Activated T-cell treated with anti-CD3 and anti-CD28 coated beads, Interleukin-2, amount 50 U/mL, for 72 hours (primary cell): ENCODE results near the gene ZNF382. TPM values are rescaled to one million over a fixed set of nuclear protein-coding genes. Genes with fewer than 3 reads are reported as not detected.
"Not testable (repeated sequence)": the region's sequence is repeated elsewhere in the genome, so short reads cannot be mapped to it uniquely, and the experiment has no call there.

Source experiments
- ATAC-seq, 2 donors: fragments of 150-1000 bp; cut with Tn5 transposase; replicated peaks in 1 of 2; 2 replicates each; pipeline ENCODE4 v1.10.0; 2021; ENCODE audit warnings: moderate library complexity in 2 of 2, mild to moderate bottlenecking in 1 of 2
- DNase-seq, 2 donors: peaks; one replicate each; pipeline ENCODE4 v3.0.0; 2021 to 2022; ENCODE audit warnings: mixed read lengths in 1 of 2
- H3K27ac Mint-ChIP-seq: one replicate; pipeline ENCODE4 v1.8.0; 2022; ENCODE audit warnings: mild to moderate bottlenecking, moderate library complexity, mixed read lengths
- H3K27me3 Mint-ChIP-seq: one replicate; pipeline ENCODE4 v1.8.0; 2022; ENCODE audit warnings: low read depth, mixed read lengths
- H3K36me3 Mint-ChIP-seq, 2 donors: one replicate each; pipeline ENCODE4 v1.8.0; 2022; ENCODE audit warnings: mixed read lengths in 2 of 2, mild to moderate bottlenecking in 1 of 2; ENCODE audit not compliant: insufficient read depth in 2 of 2
- H3K4me1 Mint-ChIP-seq: one replicate; pipeline ENCODE4 v1.8.0; 2022; ENCODE audit warnings: low read depth, mixed read lengths
- H3K4me3 Mint-ChIP-seq, 2 donors: one replicate each; pipeline ENCODE4 v1.8.0; 2022; ENCODE audit warnings: mild to moderate bottlenecking in 2 of 2, mixed read lengths in 2 of 2, moderate library complexity in 2 of 2
- H3K9me3 Mint-ChIP-seq, 2 donors: one replicate each; pipeline ENCODE4 v1.8.0; 2022; ENCODE audit warnings: mixed read lengths in 2 of 2
- total RNA-seq, 2 donors: library from RNA; stranded (reverse); gene quantifications; one replicate each; pipeline ENCODE4 v1.2.3, GENCODE V29; 2022

ZNF382 gene
- total RNA-seq = 10 to 100 TPM; 23.1 to 25.0 TPM

DNA sequence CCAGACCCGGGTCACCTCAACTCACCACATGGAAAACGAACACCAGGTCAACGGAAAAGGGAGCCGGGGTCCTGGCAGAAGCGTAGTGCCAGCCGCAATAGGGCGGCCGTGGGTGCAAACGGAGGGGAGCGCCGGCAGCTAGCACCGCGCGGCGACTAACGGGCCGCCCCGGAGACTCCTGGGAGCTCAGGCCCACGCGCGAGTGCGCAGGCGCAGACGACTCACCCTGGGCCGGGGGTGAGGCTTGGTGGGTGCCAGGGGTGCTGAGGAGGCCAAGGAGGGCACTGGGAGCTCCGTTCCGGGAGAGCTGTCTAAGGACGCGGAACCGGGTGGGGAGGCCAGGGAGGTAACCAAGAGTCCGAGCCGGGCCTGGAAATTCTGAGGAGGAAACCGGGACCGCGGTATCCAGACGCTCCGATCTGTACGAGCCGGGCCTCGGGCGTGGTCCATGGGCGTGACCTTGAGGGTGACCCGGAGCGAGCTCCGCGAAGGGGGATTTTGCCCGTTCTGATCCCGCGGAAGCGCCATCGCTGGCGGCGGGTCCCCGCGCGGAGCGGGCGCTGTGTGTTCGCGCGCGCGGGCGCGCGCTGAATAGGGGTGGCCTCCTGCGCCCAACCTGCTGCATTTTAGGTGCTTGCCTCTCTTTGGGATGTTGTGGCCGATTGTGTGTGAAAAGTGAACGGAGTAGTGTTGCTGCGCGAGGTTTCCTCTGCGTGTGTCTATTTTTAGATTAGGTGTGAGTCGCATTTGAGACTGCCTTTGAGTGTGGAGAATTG, at the start of gene ZNF382:
TSS of gene ZNF382 (plus strand) at position 213 of the 776 bp plus-strand sequence. CDS start 4,602 bp downstream, outside the sequence.
- Mint-ChIP-seq H3K4me3 (peak within 1 kb of the TSS; percentile 84 to 91), H3K27me3 (no peaks in the 10 kb centered on the region), H3K36me3 (peaks cover 28 to 45% of the 10 kb centered on the region in 2 donors), H3K4me1 (peaks cover 25% of the 10 kb centered on the region), H3K27ac (peak within 1 kb of the TSS; percentile 79), H3K9me3 (peaks cover 10 to 21% of the 10 kb centered on the region in 2 donors)
- ATAC-seq = peak; percentile 85
- peak; percentile 91 to 92 for DNase-seq

DNA sequence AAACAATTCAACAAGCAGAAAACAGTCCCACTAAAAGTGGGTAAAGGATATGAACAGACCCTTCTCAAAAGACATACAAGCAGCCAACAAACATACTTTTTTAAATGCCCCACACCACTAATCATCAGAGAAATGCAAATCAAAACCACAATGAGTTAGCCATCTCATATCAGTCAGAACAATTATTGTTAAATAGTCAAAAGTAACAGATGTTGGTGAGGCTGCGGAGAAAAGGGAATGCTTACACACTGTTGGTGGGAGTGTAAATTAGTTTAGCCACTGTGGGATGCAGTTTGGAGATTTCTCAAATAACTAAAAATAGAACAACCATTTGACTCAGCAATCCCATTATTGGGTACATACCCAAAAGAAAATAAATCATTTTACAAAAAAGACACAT, 40.7 kb upstream of the ZNF382 start:
- ATAC-seq = no peak
- no peak for DNase-seq
- H3K36me3 Mint-ChIP-seq = peaks cover 55 to 88% of the 10 kb centered on the region in 2 donors
- peaks cover 11 to 23% of the 10 kb centered on the region in 2 donors for H3K9me3 Mint-ChIP-seq
- H3K27me3 Mint-ChIP-seq = no peaks in the 10 kb centered on the region
- no peak overlapping the region for H3K27ac Mint-ChIP-seq
- no peaks in the 10 kb centered on the region for H3K4me1 Mint-ChIP-seq
- no peak overlapping the region for H3K4me3 Mint-ChIP-seq

DNA sequence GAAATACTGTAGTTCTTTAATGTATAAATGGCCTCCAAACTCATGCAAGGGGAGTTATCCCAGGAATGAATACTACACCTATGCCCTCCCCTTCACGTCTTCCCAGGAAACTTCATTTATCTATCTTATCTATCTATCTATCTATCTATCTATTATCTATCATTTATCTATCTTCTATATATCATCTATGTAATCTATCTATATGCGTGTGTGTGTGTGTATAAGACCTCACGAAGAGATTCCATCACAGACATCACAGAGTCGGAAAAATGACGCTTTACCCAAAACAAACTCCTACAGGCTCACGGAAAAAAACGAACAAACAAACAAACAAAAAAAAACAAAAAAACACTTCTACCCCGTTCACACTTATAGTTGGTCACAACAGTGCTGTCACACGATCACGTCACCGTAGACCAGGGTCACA, 32.5 kb upstream of the ZNF382 start:
- H3K4me3 Mint-ChIP-seq = peak overlapping the region; percentile 88 to 100
- ATAC-seq = no peak
- peak overlapping the region; percentile 79 for H3K27ac Mint-ChIP-seq
- peaks cover 29% of the 10 kb centered on the region for H3K4me1 Mint-ChIP-seq
- peaks cover 6 to 11% of the 10 kb centered on the region in 2 donors for H3K9me3 Mint-ChIP-seq
- H3K36me3 Mint-ChIP-seq = peaks cover 34 to 74% of the 10 kb centered on the region in 2 donors
- DNase-seq = no peak
- no peaks in the 10 kb centered on the region for H3K27me3 Mint-ChIP-seq

DNA sequence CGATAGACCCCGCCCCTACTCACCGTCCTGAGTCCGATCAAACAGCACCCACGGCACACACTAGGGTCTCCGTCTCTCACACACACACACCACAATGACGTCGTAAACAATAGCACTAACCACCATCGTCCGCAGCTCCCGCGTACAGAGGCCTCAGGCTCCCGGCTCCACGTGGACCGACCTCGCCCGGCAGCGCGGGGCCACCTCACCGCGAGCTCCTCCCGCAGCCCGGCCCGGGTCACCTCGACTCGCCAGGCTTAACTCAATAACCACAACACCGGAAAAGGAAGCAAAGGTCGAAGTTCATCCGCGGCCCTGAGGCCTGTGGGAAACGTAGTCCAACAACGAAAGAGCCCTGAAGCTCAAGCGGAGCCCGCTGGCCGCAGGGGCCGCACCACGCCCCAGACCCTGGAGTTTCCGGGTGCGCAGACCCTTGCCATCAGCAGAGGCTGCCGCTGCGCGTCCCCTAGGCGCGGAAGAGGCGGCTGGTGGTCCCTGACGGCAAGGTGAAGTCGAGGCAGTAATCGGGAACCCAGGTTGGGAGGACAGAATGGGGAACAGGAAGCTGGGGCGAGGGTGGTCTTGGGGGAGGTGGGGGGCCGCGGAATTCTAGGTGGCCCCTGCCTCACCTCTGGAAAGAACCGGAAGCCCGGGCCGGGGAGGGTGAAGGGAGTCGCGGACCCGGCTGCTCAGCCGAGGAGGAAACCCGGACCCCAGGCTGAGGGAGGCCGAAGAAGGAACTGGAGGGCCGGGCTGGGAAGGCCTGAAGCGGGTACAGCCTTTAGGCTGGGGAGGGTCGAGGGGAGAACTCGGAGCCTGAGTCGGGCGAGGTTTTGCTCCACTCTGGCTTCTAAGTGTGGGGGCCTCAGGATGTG, 31.9 kb upstream of the ZNF382 start, which contains the start of gene ZNF529:
TSS of gene ZNF529 (minus strand) at position 273 of the 875 bp plus-strand sequence. CDS start 946 bp downstream, outside the sequence.
- Mint-ChIP-seq H3K4me3 (peak within 1 kb of the TSS; percentile 88 to 100), H3K9me3 (peaks cover 3 to 6% of the 10 kb centered on the region in 2 donors), H3K36me3 (peaks cover 29 to 68% of the 10 kb centered on the region in 2 donors), H3K4me1 (peaks cover 29% of the 10 kb centered on the region), H3K27ac (peak within 1 kb of the TSS; percentile 79), H3K27me3 (no peaks in the 10 kb centered on the region)
- peak; percentile 94 to 95 for ATAC-seq
- DNase-seq = peak; percentile 89 to 91

DNA sequence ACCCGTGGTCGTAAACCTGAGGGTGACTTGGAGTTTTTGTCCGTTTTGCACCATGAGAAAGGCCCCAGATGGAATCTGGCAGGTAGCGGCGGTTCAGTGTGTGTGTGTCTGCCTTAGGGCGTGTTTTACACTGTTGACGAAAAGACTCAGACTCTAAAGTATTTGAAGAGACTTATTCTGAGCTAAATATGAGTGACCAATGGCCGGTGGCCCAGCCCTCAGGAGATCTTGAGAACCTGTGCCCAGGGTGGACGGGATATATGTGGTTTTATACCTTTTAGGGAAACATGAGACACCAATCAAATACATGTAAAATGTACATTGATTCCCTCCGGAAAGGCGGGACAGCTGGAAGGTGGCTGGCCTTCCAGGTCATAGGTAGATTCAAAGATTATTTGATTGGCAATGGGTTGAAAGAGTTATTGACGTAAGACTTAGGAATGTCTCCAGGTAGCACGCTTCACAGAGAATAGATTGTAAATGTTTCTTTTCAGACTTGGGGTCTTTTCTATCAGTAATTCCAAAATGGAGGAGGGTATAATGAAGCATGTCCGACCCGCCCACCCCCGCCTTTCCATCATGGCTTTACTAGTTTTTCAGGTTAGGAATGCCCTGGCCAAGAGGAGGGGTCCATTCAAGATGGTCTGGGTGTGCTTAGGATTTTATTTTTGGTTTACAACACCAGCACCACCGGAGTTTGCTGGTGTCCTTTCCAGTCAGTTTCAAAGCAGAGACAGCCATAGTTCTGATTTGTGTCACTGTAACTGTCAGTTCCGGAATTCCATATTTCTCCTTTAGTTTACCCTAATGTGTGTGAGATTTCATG, 31.0 kb upstream of the ZNF382 start:
- Mint-ChIP-seq H3K9me3 (peaks cover 4 to 6% of the 10 kb centered on the region in 2 donors), H3K4me3 (peak overlapping the region; percentile 88 to 100), H3K4me1 (peaks cover 29% of the 10 kb centered on the region), H3K27me3 (no peaks in the 10 kb centered on the region), H3K36me3 (peaks cover 26 to 65% of the 10 kb centered on the region in 2 donors), H3K27ac (peak overlapping the region; percentile 79)
- DNase-seq (no peak), ATAC-seq (peak in 1 of 2 donors; percentile 0)

DNA sequence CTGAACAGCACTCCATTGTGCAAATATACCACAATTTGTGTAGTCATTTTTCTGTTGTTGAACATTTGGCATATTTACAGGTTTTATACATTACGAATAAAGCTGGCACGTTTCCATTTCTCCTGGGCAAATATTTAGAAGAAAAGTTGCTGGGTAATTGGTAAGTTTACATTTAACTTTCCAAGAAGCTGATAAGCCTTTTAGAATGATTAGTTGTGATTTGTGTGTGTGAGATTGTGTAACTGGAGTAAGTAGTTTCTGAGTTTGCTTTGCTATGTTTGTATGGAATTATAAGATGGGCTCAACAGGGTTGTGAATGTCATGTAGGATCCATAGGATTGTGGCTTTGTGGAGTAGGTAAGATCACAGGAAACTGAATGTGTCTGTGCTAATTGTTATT, 30.4 kb upstream of the ZNF382 start:
- peaks cover 29% of the 10 kb centered on the region for H3K4me1 Mint-ChIP-seq
- no peak for DNase-seq
- H3K27me3 Mint-ChIP-seq = no peaks in the 10 kb centered on the region
- H3K4me3 Mint-ChIP-seq = peak overlapping the region; percentile 88 to 100
- no peak for ATAC-seq
- peak overlapping the region; percentile 45 for H3K27ac Mint-ChIP-seq
- H3K36me3 Mint-ChIP-seq = peaks cover 28 to 65% of the 10 kb centered on the region in 2 donors
- H3K9me3 Mint-ChIP-seq = peaks cover 5 to 6% of the 10 kb centered on the region in 2 donors

DNA sequence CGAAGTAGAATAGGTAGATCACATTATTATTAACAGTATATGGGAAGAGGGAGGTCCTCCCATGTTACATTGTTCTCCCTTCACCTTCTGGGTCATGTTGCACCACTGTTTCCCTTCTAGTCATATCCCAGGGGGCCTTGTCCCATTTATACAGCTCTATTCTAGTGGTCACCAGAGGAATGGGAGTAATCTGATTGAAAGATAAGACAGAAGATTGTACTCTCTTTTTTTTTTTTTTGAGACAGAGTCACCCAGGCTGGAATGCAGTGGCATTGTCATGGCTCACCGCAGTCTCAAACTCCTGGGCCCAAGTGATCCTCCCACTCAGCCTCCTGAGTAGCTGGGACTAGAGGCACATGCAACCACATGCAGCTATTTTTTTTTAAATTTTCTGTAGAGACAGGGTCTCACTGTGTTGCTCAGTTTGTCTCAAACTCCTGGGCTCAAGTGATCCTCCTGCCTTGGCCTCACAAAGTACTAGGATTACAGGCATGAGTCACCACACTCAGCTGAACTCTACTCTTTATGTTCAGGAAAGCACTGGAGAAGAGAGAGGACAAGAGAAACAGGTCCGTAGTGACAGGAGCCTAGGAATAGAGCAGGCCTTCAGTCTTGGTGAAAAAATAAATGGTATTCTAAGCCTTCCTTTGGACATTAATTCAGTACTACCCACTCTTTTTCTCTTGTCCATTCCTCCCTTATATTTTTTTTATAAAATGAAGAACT, 27.7 kb upstream of the ZNF382 start:
- H3K4me1 Mint-ChIP-seq = peaks cover 19% of the 10 kb centered on the region
- ATAC-seq (no peak), DNase-seq (no peak)
- peaks cover 35 to 66% of the 10 kb centered on the region in 2 donors for H3K36me3 Mint-ChIP-seq
- no peaks in the 10 kb centered on the region for H3K27me3 Mint-ChIP-seq
- H3K27ac Mint-ChIP-seq = no peak overlapping the region
- peaks cover 5 to 10% of the 10 kb centered on the region in 2 donors for H3K9me3 Mint-ChIP-seq
- no peak overlapping the region for H3K4me3 Mint-ChIP-seq

DNA sequence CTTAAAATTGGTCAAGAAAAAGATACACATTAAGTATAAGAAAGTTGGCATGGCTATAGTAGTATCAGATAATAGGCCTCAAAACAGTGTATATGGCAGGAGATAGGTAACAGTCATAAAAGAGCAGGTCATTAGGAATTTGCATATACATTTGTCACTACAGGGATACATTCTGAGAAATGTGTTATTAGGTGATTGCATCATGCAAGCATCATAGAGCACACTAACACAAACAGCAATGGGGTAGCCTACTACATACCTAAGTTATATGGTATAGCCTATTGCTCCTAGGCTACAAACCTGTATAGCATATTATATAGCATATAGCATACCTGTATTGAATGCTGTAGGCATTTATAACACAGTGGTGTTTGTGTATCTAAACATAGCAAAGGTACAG, 25.9 kb upstream of the ZNF382 start:
- peaks cover 9 to 16% of the 10 kb centered on the region in 2 donors for H3K9me3 Mint-ChIP-seq
- H3K4me1 Mint-ChIP-seq = peaks cover 7% of the 10 kb centered on the region
- H3K27ac Mint-ChIP-seq = no peak overlapping the region
- H3K4me3 Mint-ChIP-seq = no peak overlapping the region
- H3K36me3 Mint-ChIP-seq = peaks cover 36 to 68% of the 10 kb centered on the region in 2 donors
- no peak for ATAC-seq
- no peaks in the 10 kb centered on the region for H3K27me3 Mint-ChIP-seq
- DNase-seq = no peak

DNA sequence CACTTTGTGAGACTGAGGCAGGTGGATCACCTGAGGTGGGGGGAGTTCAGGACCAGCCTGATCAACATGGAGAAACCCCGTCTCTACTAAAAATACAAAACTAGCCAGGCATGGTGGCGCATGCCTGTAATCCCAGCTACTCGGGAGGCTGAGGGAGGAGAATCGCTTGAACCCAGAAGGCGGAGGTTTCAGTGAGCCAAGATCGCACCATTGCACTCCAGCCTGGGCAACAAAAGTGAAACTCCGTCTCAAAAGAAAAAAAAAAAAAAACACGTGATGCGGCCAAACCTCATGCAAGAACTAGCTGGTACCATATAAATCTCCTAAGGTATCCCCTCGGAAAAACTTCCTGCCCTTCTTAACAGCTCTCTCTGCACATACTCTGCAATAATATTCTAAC, 2.4 kb upstream of the ZNF382 start:
- H3K27ac Mint-ChIP-seq = peak overlapping the region; percentile 84
- peaks cover 14 to 28% of the 10 kb centered on the region in 2 donors for H3K36me3 Mint-ChIP-seq
- H3K27me3 Mint-ChIP-seq, ATAC-seq, H3K9me3 Mint-ChIP-seq, DNase-seq: not testable (repeated sequence)
- peaks cover 29% of the 10 kb centered on the region for H3K4me1 Mint-ChIP-seq
- peak overlapping the region in 1 of 2 donors; percentile 19 for H3K4me3 Mint-ChIP-seq

DNA sequence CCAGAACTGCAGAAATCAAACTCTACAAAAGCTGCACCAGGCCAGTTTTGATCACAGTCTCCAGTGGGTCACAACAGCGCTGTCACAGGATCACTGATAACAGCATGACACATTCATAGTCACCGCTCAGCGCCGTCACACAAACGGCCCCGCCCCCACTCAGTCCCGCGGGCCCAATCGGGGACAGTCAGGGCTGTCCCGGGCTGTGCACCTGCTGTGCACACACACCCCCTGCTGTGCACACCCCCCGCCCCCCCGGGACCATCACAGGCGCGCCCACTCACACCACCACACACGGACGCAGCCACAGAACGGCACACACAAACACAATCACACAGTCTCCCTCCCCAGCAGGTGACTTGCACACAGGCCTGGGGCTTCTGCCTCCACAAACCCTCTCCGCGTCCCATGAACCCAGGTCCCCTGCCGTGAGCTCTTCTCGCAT, 435 bp upstream of the ZNF382 start:
- Mint-ChIP-seq H3K4me1 (peaks cover 25% of the 10 kb centered on the region), H3K27me3 (no peaks in the 10 kb centered on the region), H3K36me3 (peaks cover 25 to 41% of the 10 kb centered on the region in 2 donors), H3K4me3 (peak overlapping the region; percentile 84 to 91), H3K9me3 (peaks cover 10 to 21% of the 10 kb centered on the region in 2 donors), H3K27ac (peak overlapping the region; percentile 45)
- DNase-seq (peak; percentile 90 to 91), ATAC-seq (peak; percentile 92 to 93)

DNA sequence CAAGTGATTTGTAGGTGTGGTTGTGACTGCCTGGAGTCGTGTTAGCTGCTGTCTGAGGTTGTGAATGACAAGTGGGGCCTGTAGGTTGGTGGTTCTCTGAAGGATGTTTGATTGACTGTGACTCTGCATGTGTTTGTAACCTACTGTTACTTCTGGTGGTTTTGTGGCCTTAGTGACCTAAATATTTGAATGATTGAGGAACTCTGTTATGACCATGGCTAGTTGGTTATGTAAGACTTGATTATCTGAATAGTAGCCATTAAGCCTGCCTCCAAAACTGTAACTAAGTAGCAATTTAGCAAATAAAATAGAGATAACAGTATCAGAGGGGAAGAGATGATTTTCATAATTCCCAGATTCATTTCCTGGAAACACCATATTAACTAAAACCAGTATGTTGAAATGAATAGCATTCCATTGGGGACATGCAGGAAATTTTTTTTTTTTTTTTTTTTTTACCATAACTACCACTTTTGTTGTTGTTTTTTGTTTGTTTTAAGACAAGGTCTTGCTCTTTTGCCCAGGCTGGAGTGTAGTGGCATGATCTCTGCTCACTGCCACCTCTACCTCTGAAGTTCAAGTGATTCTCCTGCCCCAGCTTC, 865 bp downstream of the ZNF382 start:
- Mint-ChIP-seq H3K4me1 (peaks cover 25% of the 10 kb centered on the region), H3K36me3 (peaks cover 26 to 48% of the 10 kb centered on the region in 2 donors), H3K4me3 (peak overlapping the region; percentile 84 to 91), H3K27ac (peak overlapping the region; percentile 79), H3K9me3 (peaks cover 10 to 21% of the 10 kb centered on the region in 2 donors), H3K27me3 (no peaks in the 10 kb centered on the region)
- DNase-seq (no peak), ATAC-seq (peak; percentile 22 to 32)
